Heart left ventricle (tissue), 16 donors: Measurements from ENCODE around the gene RITA1. TPM values are rescaled to one million over a fixed set of nuclear protein-coding genes. Genes with fewer than 3 reads are reported as not detected.

Experiments used
- ATAC-seq, 4 donors: fragments of 200-7000 bp; cut with Tn5 transposase; one replicate each; pipeline ENCODE4 v1.9.1; 2020 to 2022; ENCODE audit warnings: moderate library complexity in 4 of 4, mild to moderate bottlenecking in 3 of 4, moderate number of reproducible peaks in 1 of 4
- DNase-seq, 5 donors: peaks; one replicate each; pipeline ENCODE4 v3.0.0-alpha.2; 2020
- H3K27ac ChIP-seq, 12 donors: fragments of 200-600 bp; sonication (generic) in 4 of 12; one replicate each; pipeline versions ENCODE4 v1.5.0 to v1.8.0; 2016 to 2022; ENCODE audit warnings: mild to moderate bottlenecking in 2 of 12
- H3K27me3 ChIP-seq, 9 donors: fragments of 200-600 bp; sonication (generic) in 2 of 9; one replicate each; pipeline versions ENCODE4 v1.5.1 to v1.8.0; 2016 to 2022; ENCODE audit warnings: mild to moderate bottlenecking in 3 of 9
- H3K36me3 ChIP-seq, 9 donors: fragments of 200-600 bp; sonication (generic) in 2 of 9; one replicate each; pipeline versions ENCODE4 v1.5.0 to v1.8.0; 2018 to 2022; ENCODE audit warnings: mild to moderate bottlenecking in 2 of 9
- H3K4me1 ChIP-seq, 12 donors: fragments of 200-600 bp; sonication (generic) in 4 of 12; one replicate each; pipeline versions ENCODE4 v1.5.0 to v1.8.0; 2016 to 2022; ENCODE audit warnings: mild to moderate bottlenecking in 3 of 12
- H3K4me3 ChIP-seq, 12 donors: fragments of 200-600 bp; sonication (generic) in 4 of 12; one replicate each; pipeline versions ENCODE4 v1.5.0 to v1.8.0; 2017 to 2022; ENCODE audit warnings: mild to moderate bottlenecking in 9 of 12, moderate library complexity in 4 of 12
- H3K9me3 ChIP-seq, 12 donors: fragments of 200-600 bp; sonication (generic) in 4 of 12; one replicate each; pipeline versions ENCODE4 v1.5.0 to v1.8.0; 2016 to 2022; ENCODE audit warnings: mild to moderate bottlenecking in 1 of 12
- CTCF ChIP-seq, 12 donors: fragments of 200-600 bp; sonication (generic) in 4 of 12; IDR thresholded peaks; one replicate each; pipeline versions ENCODE4 v1.5.0 to v1.8.0; 2018 to 2022; ENCODE audit warnings: antibody characterized with exemption in 12 of 12, mild to moderate bottlenecking in 5 of 12
- POLR2A ChIP-seq, 2 donors: fragments of 450-650 bp; IDR thresholded peaks; one replicate each; pipeline ENCODE4 v1.6.1; 2017; ENCODE audit warnings: antibody characterized with exemption in 2 of 2, mild to moderate bottlenecking in 2 of 2, moderate library complexity in 2 of 2
- WGBS, 4 donors: extraction: QIAGEN DNeasy Blood & Tissue Kit in 2 of 4; methylation state at CpG; one replicate each; pipeline versions ENCODE4 v1.1.5 to v1.1.7; 2013 to 2018; 5-methylcytosine and 5-hydroxymethylcytosine counted together
- intact Hi-C, 10 donors: fragments of 100-400 bp; cut with DNase I; formaldehyde crosslinking; loops; one replicate each; pipeline versions ENCODE4 v1.11.1 to v1.14.2; 2022
- polyA plus RNA-seq, 2 donors: library from polyadenylated mRNA; stranded (reverse); fragments of 200-250 nt; gene quantifications; one replicate each; pipeline ENCODE4 v1.2.3, GENCODE V29; 2013
- total RNA-seq, 9 donors: library from RNA; depleted of rRNA in 2 of 9; stranded (reverse); fragments of >200 nt in 2 of 9; fragmentation: NEBNext Ultra II Directional in 3 of 9; extraction: Animal tissue kit (Norgen Biotek cat#: 25700) in 3 of 9; gene quantifications; one replicate each; pipeline versions ENCODE4 v1.1.0 to v1.2.4, GENCODE V29; 2016 to 2023
- donor health status: ischemic (EF 13 %, LVEDD 7.1; RV severe dilation, severe dysfunction).
- donor health status: healthy with polysubstance abuse.
- donor health status: DM: no; HTN: yes; CAD: no.
- donor health status: DM: no; HTN: no; CAD: no.
- donor health status: ischemic (EF 25% LVEDD 6.9; RV normal size, moderate dysfunction).
- donor health status: ischemic (EF 25% LVEDD 5.7; RV mildly dilated, moderate dysfunction).
- donor health status: healthy.
- donor health status: DM: yes; HTN: yes; CAD: no.
- donor health status: ischemic (EF 35%, LVEDD 5.7; RV mildly dilated, moderate dysfunction).
- donor health status: nonischemic (EF 11% LVEDD 7.7; RV severe dilation, severe dysfunction).
- donor health status: DM: yes; HTN: yes; CAD: no.
- donor health status: PGD.
- donor health status: ischemic (EF 29% LVEDD 5.4; RV normal size, mild dysfunction).
- donor health status: nonischemic (EF 23%, LVEDD 6.1; RV moderate dilation, normal function).

The RITA1 gene
- total and polyA plus RNA-seq, 11 donors = 10.4 to 30.7 (median 14.7) TPM

DNA sequence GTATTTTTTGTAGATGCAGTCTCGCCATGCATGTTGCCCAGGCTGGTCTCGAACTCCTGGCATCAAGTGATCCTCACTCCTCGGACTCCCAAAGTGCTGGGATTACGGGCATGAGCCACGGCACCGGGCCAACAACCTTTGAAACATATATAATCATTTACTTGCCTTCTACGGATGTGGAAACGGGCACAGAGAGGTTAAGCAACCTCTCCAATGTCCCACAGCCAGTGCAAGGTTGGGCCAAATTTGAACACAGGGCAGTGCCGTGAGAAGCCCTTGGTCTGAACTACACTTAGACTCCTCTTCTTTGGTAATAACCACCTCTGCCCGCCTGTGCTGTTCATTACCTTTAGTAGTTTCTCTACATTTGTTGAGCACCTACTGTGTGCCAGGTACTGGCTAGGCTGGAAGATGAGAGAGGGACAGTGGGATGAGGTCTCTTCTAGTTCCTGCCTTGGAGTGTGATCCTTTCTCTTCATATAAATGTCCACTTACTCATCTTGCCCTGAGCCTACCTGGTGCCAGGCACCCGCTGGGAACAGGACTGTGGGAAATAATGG is 2.4 kb upstream of the RITA1 start:
- ATAC-seq = no peak
- Histone ChIP-seq H3K27ac (no peak overlapping the region), H3K36me3 (peaks cover 0 to 33% (median 30%) of the 10 kb centered on the region in 9 donors), H3K4me1 (peaks cover 0 to 33% (median 21%) of the 10 kb centered on the region in 12 donors), H3K27me3 (no peaks in the 10 kb centered on the region), H3K4me3 (no peak overlapping the region), H3K9me3 (no peaks in the 10 kb centered on the region)
- 95 to 98% (median 97%) methylated on average over 11 of the region's 11 CpGs for WGBS, 4 donors
- no peak for TF ChIP-seq CTCF (IDR thresholded peaks at IDR 0.05)
- TF ChIP-seq POLR2A (IDR thresholded peaks at IDR 0.05) = no peak
- intact Hi-C loops = no loop called here
- no peak for DNase-seq

DNA sequence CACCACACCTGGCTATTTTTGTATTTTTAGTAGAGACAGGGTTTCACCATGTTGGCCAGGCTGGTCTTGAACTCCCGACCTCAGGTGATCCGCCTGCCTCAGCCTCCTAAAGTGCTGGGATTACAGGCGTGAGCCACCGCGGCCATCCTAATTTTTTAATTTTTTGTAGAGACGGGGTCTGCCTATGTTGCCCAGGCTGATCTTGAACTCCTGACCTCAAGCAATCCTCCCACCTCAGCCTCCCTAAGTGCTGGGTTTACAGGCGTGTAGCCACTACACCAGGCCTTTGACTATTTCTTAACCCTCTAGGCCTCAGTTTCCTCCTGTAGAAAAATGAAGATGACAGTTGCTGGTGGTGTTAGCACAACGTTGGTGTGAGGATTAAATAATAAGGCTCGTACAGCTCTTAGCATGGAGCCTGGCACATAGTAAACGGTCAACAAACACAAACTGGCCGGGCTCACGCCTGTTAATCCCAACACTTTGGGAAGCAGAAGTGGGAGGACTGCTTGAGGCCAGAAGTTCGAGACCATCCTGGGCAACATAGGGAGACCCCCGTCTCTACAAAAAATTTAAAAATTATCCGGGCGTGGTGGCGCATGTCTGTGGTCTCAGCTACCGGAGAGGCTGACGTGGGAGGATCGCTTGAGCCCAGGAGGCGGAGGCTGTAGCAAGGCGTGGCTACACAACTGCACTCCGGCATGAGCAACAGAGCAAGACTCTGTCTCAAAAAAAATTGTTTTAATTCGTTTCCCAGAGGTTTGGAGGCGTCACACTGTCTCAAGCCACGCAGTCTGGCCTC is 1.2 kb upstream of the RITA1 start:
- DNase-seq = peak in 2 of 5 donors; percentile 70 to 75
- peaks cover 0 to 33% (median 21%) of the 10 kb centered on the region in 12 donors for H3K4me1 ChIP-seq

DNA sequence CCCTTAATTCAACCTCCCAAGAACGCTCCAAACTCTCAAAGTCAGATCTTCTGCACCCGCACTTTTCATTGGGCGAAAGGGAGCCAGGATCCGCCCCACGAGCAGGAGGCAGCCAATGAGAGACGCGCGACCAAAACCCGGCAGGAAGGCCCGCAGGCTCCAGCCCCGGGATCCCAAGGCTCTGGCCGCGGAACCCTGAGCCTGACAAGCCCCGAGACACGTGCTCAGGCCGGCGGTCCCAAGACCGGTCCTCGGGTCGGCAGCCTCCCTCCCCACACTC is 681 bp upstream of the RITA1 start:
- Histone ChIP-seq H3K4me3 (peak overlapping the region; percentile 73 to 100 (median 96)), H3K4me1 (peaks cover 0 to 33% (median 21%) of the 10 kb centered on the region in 12 donors), H3K36me3 (peaks cover 0 to 28% (median 20%) of the 10 kb centered on the region in 9 donors), H3K27ac (peak overlapping the region; percentile 86 to 98 (median 95)), H3K27me3 (no peaks in the 10 kb centered on the region), H3K9me3 (no peaks in the 10 kb centered on the region)
- ATAC-seq = peak; percentile 78 to 93 (median 92)
- intact Hi-C loops = loop anchor here in 2 of 10 donors (1.0 to 5.0 kb wide), 2 partner anchors 36 to 172 kb away; partner anchors contain the start of genes PLBD2 (in 1 of the 2) and TPCN1 (in 1 of the 2)
- TF ChIP-seq CTCF (IDR thresholded peaks at IDR 0.05) (no peak), POLR2A (IDR thresholded peaks at IDR 0.05) (no peak)
- DNase-seq = peak; percentile 89 to 94 (median 91)
- WGBS, 4 donors = 0 to 1% (median 0%) methylated on average over 11 to 20 of the region's 20 CpGs

More for the DNA sequence above, 1.2 kb upstream of the RITA1 start:
- Histone ChIP-seq H3K27me3 (no peaks in the 10 kb centered on the region), H3K36me3 (peaks cover 0 to 28% (median 25%) of the 10 kb centered on the region in 9 donors), H3K4me3 (peak overlapping the region; percentile 73 to 100 (median 96)), H3K9me3 (no peaks in the 10 kb centered on the region), H3K27ac (peak overlapping the region in 11 of 12 donors; percentile 86 to 98 (median 95))
- no peak for TF ChIP-seq CTCF (IDR thresholded peaks at IDR 0.05)
- TF ChIP-seq POLR2A (IDR thresholded peaks at IDR 0.05) = no peak
- WGBS, 4 donors = 35 to 40% (median 35%) methylated on average over 26 of the region's 26 CpGs
- intact Hi-C loops = no loop called here
- peak; percentile 27 to 67 (median 56) for ATAC-seq

- ATAC-seq (no peak), DNase-seq (no peak)
- peaks cover 0 to 33% (median 21%) of the 10 kb centered on the region in 12 donors for H3K4me1 ChIP-seq
- WGBS, 4 donors = 11 to 15% (median 12%) methylated on average over 11 of the region's 11 CpGs
- H3K9me3 ChIP-seq = no peaks in the 10 kb centered on the region
- H3K27me3 ChIP-seq = no peaks in the 10 kb centered on the region
- TF ChIP-seq CTCF (IDR thresholded peaks at IDR 0.05) (no peak), POLR2A (IDR thresholded peaks at IDR 0.05) (no peak)
- H3K27ac ChIP-seq = peak overlapping the region in 9 of 12 donors; percentile 86 to 98 (median 95)
- H3K36me3 ChIP-seq = peaks cover 0 to 28% (median 13%) of the 10 kb centered on the region in 9 donors
- intact Hi-C loops = loop anchor here in 1 of 10 donors (5.0 kb wide), 1 partner anchor 171 kb away; the partner anchor contains the start of gene PLBD2
- peak overlapping the region; percentile 73 to 100 (median 96) for H3K4me3 ChIP-seq
These were observed 478 bp downstream of the RITA1 start for GRCh38 chr12:113186033-113186365.
